SH-SY5Y (cell line): ENCODE data around the gene KLF18.

Source experiments
- GATA2 ChIP-seq: IDR thresholded peaks from 2 replicates; pipeline ENCODE4 v1.6.1; 2011; ENCODE audit warnings: mild to moderate bottlenecking, low read depth, low read length
- GATA3 ChIP-seq: IDR thresholded peaks from 2 replicates; pipeline ENCODE4 v1.6.1; 2011; ENCODE audit warnings: low read depth, mild to moderate bottlenecking, low read length, moderate library complexity

The KLF18 gene

DNA sequence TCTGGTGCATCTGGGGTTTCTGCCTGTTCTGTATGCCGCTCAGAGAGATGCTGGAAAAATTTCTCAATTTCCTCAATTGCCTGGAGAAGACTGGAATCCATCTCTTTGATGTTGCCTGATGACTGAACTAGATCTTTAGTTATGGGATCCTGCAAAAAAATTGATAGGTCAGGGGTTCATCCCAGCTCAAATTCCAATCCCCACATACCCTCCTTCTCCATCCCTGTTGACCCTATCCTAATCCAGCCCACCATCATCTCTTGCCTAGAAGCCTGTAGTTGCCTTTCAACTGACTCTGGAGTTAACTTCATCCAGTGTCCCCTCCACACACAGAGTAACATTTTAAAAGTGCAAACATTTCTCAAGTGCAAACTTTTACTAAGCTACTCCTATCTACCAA, at the start of gene KLF18:
KLF18 (minus strand) TSS at position 101 of the 400 bp plus-strand sequence; CDS start at position 101, 0 bp downstream.
- TF ChIP-seq GATA2 (no peak), GATA3 (no peak)

DNA sequence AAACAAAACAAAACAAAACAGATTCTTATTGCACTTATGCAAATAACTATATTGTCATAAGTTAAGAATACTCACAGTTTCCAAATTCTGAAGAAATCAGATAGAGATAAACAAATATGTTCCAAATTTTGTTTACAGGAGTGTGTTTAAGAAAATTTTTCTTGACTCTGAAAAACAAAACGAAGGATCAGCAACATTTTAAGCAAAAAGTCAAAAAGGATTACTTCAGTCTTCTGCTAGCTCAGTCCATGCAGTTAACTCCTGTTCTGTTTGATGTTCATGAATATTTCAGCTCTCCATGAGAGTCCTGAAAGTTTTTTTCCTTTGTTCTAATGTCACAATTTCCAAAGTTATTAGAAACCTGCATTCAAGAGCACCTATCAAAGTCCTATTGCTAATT, 33.2 kb upstream of the KLF18 start:
- TF ChIP-seq GATA3 (no peak), GATA2 (no peak)

DNA sequence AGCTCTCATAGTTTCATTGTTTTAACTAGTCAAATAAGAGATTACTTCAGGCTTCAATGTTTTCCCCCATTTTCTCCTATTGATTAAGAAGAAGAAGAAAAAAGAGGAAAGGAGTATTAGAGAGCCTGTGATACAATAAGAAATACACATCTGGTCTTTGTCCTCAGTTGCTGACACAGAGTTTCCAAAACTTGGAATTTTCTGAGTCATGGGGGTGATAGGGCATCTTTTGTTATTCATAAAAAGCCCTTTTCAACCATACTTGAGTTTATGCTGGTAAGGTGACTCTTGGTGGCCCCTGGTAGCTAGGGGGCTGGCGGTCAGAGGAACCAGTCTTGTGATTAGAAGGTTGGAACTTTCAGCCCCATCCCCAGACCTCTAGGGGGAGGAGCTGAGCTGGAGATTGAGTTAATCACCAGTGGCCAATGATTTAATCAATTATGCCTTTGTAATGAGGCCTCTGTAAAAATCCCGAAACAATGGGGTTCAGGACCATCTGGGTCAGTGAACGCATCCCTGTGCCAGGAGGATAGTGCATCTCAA, 28.9 kb upstream of the KLF18 start:
- TF ChIP-seq GATA2: no peak
- TF ChIP-seq GATA3: no peak

DNA sequence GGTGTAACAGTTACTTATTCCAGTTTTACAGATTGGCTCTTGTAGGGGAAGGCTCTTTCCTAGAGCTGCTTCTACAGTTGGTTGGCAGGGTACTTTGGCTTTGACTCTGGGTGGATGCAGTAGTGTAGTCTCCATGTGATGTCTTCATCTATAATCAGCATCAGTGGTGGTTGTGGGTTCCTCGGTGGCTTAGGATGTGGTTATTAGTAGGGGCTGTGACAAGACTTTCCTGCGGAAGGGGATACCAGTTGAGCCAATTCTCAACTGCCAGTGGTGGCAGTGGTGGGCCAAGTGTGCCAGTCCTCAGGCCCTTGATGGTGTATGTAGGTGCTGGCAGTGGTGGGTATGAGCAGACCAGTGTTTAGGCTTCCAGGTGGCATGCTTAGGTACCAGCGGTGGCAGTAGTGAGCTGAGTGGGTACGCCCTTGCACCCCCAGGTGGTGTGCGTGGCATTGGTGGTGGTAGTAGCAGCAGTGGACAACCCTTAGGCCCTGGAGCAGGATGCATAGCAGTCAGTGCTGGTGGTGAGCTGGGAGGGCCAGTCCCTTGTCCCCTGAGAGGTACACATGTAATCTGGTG, 27.2 kb upstream of the KLF18 start:
- no peak for TF ChIP-seq GATA3
- TF ChIP-seq GATA2: no peak

DNA sequence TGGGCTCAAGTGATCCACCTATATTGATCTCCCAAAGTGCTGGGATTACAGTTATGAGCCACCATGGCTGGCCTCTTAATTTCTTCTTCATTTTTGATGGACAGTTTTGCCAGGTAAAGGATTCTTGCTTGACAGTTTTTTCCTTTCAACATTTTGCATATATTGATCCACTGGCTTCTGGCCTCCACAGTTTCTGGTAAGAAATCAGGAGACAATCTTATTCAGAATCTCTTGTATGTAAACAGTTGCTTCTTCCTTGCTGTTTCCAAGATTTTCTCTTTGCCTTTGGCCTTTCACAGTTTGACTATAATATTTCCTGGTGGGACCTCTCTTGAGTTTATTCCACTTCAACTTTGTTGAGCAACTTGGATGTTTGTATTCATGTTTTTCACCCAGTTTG, 20.1 kb upstream of the KLF18 start:
- TF ChIP-seq GATA3 (no peak), GATA2 (no peak)

DNA sequence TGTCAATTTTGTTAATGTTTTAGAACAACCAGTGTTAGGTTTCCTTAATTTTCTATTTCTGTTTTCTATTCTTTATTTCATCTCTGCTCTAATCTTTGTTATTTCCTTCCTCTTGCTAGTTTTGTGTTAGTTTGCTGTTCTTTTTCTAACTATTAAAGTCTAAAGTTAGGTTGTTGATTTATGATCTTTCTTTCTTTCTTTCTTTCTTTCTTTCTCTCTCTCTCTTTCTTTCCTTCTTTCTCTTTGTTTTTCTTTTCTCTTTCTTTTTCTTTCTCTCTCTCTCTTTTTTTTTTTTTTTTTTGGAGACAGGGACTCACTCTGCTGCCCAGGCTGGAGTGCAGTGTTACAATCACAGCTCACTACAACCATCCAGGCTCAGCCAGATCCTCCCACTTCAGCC, 17.4 kb upstream of the KLF18 start:
- TF ChIP-seq GATA2 (no peak), GATA3 (no peak)

DNA sequence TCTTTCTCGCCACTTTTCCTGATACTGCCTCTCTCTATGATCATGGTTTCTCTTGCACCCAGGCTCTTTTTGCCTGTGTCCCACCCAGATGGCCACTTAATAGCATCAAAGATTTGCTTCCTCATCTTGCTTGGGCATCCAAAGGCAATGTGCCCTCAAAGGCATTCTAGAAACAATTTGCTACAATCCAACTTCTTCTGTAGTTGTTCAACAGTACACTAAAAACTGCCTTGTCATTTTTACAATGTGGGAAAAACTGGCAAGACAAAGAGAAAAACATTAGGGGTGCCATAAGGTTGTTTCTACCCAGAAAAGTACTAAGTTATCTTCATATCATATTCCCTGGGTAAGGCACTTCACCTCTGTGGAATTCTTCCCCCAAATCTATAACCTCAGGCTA, 16.5 kb upstream of the KLF18 start:
- TF ChIP-seq GATA2: no peak
- no peak for TF ChIP-seq GATA3

DNA sequence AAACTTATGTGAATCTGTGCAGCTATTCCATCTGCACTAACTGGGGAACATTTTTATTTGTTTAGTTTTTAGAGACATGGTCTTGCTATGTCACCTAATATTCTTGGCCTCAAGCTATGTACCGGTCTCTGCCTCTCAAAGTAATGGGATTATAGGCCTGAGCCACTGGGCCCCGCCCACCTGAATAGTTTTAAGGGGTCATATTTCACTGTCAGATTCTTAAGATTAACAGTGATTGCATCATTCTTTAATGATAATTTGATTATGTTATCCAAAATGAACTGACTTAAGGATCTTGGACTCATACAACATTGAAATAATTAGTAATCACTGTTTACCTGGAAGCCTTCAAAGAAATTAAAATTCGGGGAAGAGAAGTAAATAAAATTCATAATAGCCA, 12.6 kb upstream of the KLF18 start:
- TF ChIP-seq GATA2 (no peak), GATA3 (no peak)

DNA sequence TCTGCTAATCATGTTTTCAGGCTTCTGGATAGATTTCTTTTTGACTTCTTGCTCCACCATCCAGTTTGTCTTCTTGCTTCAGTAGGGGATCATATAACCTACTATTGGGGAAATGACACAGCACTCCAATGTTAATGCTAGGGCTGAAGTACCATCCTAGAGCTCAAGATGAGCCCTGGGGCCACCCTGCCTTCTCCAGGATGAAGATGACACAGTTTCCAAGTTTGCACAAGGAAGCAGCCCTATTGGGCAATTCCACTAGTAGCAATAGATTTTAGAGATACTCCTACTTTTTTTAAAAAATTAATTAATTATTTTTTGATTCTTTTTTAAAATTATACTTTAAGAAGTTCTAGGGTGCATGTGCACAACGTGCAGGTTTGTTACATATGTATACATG, 11.3 kb upstream of the KLF18 start:
- no peak for TF ChIP-seq GATA3
- TF ChIP-seq GATA2: no peak

DNA sequence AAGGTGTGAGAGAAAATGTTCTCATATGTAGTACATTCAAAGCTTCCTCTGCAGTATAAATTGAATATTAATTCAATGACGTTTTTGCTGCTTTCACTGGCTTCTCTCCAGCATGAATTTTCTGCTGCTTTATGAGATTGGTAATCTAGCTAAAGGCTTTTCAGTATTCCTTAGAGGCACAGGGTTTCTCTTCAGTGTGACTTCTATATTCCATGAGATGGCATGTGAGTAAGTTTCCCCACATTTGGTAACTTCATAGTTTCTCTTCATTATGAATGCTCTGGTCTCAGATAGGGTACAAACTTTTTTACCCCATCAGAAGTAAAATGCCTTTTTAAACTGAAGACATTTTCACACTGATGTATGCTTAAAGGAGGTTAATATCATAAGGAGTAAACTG, 10.4 kb upstream of the KLF18 start:
- no peak for TF ChIP-seq GATA3
- no peak for TF ChIP-seq GATA2

DNA sequence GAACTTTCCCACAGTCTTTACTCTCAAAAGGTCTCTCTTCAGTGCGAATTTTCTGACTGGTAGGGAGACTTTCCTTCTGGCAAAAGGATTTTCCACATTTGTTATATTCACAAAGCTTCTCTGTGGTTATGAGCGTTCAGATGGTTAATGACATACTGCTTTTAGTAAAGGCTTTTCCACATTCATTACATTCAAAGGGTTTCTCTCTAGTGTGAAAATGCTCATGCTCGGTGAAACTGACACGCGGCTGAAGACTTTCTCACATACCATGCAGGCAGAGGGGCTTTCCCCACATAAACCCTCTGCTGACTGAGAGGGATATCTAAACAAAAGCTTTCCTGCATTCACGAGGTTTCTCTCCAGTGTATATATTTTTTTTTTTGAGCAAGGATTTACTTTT, 9.9 kb upstream of the KLF18 start:
- no peak for TF ChIP-seq GATA3
- no peak for TF ChIP-seq GATA2

DNA sequence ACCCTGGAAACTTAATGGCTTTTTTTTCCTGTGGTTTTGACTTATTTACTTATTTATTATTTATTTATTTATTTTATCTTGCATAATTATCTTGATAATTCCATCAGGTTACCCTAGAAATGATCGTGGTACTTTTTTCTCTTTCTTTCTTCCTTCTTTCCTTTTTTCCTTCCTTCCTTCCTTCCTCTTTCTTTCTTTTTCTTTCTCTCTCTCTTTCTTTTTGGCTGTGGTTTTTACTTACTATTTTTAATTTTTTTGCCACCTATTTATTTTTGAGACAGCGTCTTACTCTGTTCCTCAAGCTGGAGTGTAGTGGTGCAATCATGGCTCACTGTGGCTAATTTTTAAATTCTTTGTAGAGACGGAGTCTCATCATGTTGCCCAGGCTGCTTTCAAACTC, 6.2 kb upstream of the KLF18 start:
- no peak for TF ChIP-seq GATA2
- TF ChIP-seq GATA3: no peak

DNA sequence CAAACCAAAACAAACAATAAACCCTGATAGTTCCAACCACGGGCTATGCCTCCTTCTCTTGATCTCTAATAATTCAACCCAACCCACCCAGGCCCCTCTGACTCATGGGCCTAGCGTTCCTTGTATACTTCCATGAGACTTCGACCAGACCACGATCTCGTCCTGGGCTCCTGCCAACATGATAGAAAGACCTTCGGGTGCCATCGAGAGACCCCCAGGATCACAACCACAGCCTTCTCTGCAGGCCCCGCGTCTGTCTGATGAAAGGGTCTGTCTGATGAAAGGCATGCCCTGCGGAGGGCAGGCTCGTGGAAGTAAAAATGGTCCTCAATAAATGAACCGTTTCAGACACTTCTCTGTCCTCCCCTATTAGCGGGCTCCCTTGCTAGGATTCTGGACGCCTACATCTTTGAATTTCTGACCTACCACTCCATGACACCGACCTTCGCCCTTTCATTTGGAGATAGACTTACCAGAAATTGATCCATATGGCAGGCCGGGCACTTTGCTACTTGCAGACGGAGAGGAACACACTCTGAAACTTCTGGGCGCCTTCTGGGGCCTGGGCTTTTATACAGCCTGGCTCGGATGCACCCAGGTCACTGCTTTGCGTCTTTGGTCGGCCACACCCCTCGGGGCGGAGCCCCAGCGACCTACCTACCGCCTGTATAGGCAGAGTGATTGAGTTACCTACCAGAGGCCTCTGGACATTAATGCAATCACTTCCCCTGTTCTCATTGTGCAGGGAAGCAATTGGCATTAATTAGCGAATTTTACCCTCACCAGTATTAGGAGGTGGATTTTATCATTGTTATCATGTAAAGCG, 5.3 kb upstream of the KLF18 start:
- TF ChIP-seq GATA3: no peak
- TF ChIP-seq GATA2: no peak

DNA sequence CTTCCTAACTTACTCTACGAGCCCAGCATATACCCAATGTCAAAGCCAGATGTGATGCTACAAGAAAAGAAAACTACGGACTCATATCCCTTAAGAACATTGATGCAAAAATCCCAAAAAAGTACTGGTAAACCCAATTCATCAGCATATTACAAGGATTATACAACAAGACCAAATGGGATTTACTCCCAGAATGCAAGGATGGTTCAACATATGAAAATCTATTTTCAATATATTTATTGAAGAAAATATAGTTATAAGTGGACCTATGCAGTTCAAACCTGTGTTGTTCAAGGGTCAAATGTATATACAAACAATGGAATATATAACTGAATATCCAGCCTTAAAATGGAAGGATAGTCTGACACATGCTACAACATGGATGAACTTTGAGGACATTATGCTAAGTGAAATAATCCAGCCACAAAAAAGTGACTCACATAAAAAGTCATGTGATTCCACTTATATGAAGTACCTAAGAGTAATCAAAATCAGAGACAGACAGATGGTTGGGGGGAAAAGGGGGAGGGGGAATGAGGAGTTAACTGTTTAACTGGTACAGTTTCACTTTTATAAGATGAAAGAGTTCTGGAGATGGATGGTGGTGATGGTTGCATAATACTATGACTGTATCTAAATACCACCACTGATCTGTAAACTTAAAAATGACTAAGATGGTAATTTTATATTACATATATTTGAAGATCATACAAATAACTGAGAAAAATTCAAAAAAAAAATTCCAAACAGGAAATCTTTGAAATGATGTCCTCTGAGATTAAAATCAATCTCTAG, 3.7 kb upstream of the KLF18 start:
- no peak for TF ChIP-seq GATA3
- no peak for TF ChIP-seq GATA2

DNA sequence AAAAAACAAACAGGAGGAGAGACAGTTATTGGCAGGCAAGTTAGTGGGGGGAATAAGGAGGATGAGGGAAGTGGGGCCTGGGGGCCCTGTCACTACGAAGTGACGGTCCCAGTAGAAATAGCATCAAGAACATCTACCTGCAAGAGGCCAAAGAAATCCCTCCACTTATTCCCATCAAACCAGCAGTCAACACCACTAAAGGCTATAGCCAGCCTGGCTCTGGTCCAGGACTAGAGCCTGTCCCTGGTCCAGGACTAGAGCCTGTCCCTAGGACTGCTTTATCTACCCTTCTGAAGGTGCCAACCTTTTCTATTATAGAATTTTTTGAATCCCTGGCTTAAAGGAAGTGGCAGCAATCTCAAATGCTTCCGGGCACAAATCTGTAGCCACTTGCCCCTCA, 3.2 kb downstream of the KLF18 start:
- TF ChIP-seq GATA3: no peak
- TF ChIP-seq GATA2: no peak
